ENCODE measurements around the gene ENOX1. TPM values are rescaled to one million over a fixed set of nuclear protein-coding genes. Genes with fewer than 3 reads are reported as not detected.

The ENOX1 gene
- polyA plus RNA-seq, 2 of the 4 experiments (the other 2 are of a cell fraction): 0.28 to 0.41 TPM

DNA sequence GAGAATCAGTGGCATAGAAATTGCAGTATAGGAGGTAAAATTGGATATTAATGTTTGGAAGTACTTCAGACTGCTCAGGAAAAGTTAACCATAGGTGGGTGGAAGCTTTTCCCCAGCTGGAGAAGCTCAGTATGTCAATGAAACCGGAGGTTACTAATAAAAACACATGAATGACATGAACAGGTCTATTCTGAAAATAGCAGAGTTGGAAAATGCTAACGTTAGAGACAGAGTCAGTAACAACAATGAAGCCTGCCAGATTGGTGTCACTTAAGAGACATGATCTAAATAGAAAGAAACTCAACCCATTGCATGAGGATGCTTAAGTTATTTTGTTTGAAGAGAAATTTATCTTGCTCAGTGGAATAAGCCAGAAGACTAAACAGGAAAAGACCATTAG, 398.9 kb downstream of the ENOX1 start (continued):
- TF ChIP-seq RFX5 (IDR thresholded peaks at IDR 0.05) (no peak), REST (IDR thresholded peaks at IDR 0.05) (no peak)

- Histone ChIP-seq H3K27ac (no peak overlapping the region), H3K9me3 (no peaks in the 10 kb centered on the region), H3K4me2 (no peak overlapping the region), H3K4me1 (no peaks in the 10 kb centered on the region), H3K4me3 (no peak overlapping the region)
- TF ChIP-seq ZNF302 (CRISPR knock-in tag; IDR thresholded peaks at IDR 0.05) (no peak), RFX5 (IDR thresholded peaks at IDR 0.05) (no peak), RAD21 (conservative IDR thresholded peaks at IDR 0.05 in 1 of 2, IDR thresholded peaks at IDR 0.05 in 1 of 2) (no peak), TFCP2L1 (CRISPR knock-in tag; IDR thresholded peaks at IDR 0.05) (no peak), CHD2 (IDR thresholded peaks at IDR 0.05; ENCODE audit: low read length, partially characterized antibody) (no peak), REST (IDR thresholded peaks at IDR 0.05) (no peak), EHF (CRISPR knock-in tag; IDR thresholded peaks at IDR 0.05) (no peak), HOXB13 (CRISPR knock-in tag; IDR thresholded peaks at IDR 0.05; ENCODE audit: low read depth) (no peak), ZFP36 (IDR thresholded peaks at IDR 0.05; ENCODE audit: borderline replicate concordance, partially characterized antibody) (no peak), MAFK (IDR thresholded peaks at IDR 0.05; ENCODE audit: partially characterized antibody) (no peak), BCL3 (IDR thresholded peaks at IDR 0.05) (no peak), NR3C1 (IDR thresholded peaks at IDR 0.05) (no peak), EP300 (IDR thresholded peaks at IDR 0.05) (no peak)
- TF ChIP-seq, protein P1, sequence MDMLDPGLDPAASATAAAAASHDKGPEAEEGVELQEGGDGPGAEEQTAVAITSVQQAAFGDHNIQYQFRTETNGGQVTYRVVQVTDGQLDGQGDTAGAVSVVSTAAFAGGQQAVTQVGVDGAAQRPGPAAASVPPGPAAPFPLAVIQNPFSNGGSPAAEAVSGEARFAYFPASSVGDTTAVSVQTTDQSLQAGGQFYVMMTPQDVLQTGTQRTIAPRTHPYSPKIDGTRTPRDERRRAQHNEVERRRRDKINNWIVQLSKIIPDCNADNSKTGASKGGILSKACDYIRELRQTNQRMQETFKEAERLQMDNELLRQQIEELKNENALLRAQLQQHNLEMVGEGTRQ (IDR thresholded peaks at IDR 0.05): no peak
- TF ChIP-seq, protein P2, sequence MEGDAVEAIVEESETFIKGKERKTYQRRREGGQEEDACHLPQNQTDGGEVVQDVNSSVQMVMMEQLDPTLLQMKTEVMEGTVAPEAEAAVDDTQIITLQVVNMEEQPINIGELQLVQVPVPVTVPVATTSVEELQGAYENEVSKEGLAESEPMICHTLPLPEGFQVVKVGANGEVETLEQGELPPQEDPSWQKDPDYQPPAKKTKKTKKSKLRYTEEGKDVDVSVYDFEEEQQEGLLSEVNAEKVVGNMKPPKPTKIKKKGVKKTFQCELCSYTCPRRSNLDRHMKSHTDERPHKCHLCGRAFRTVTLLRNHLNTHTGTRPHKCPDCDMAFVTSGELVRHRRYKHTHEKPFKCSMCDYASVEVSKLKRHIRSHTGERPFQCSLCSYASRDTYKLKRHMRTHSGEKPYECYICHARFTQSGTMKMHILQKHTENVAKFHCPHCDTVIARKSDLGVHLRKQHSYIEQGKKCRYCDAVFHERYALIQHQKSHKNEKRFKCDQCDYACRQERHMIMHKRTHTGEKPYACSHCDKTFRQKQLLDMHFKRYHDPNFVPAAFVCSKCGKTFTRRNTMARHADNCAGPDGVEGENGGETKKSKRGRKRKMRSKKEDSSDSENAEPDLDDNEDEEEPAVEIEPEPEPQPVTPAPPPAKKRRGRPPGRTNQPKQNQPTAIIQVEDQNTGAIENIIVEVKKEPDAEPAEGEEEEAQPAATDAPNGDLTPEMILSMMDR (IDR thresholded peaks at IDR 0.05): no peak
- FAIRE-seq (no peak), DNase-seq (ENCODE audit: low read depth in 1 of 2, low spot score in 1 of 2) (no peak), ATAC-seq (no peak)
- POLR2A ChIA-PET: no interaction called here
- 62% methylated on average over 5 of the region's 5 CpGs for whole genome bisulfite sequencing (ENCODE audit: missing lambda C conversion rate)
- CTCF ChIA-PET: no interaction called here
Observed at GRCh38 chr13:43383498-43384165, 403.1 kb downstream of the ENOX1 start.
